Brain pericyte (primary cell): ENCODE data around the gene C13orf42.

Source experiments
- DNase-seq: peaks from one replicate; pipeline ENCODE4 v3.0.0-alpha.2; 2012; ENCODE audit warnings: low read depth, low spot score

C13orf42 gene

DNA sequence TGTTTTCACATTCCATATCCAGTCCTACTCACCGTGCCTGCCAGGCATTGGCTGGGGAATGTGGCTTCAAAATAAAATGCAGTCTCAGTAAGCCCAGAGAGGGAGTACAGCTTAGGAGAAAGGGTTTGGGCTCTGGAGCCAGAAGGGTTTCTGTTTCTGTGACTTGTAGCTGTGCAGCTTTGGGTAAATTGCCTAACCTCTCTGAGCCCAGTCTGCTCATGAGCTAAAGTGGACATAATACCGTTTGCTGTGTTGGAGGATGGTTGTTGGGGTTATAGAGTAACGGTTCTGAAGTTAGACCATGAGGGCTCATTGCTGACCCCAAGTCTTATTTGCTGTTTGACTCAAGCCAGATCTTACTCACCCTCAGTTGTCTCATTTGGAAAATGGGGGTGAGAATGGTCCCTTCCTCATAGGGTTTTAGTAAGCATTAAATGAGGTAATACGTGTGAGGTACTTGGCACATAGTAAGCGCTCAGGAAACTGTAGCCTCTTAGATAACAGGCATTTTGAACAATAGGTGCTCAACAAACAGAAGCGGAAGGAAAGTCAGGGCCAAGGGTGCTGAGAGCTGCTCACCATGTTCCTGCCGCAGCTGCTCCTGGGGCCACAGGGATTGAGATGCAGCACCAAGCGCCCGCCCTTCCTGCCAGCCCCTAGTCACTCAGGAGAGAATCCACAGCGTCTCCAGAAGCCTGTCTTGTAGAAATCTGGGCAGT is 45.5 kb downstream of the C13orf42 start:
- no peak for DNase-seq

DNA sequence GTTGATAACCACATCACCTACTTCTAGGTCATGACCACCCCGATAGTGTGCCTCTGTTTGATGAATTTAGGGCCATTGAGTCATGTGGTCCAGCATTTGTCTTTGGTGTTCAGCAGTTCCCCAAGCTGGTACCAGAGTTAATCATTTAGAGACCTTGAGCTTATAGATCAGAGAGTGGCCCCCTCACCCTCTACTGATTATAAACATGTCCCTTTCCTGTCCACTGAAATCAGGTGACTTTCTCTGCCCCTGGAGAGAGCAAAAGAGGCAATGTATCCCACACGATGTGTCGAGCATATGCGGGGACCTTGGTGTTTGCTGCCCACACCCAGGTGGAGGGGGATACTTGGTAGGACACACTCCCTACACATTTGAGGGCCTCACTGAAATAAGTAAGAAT is 46.3 kb downstream of the C13orf42 start:
- no peak for DNase-seq

GRCh38 chr13:51063909-51064308 is 47.2 kb downstream of the C13orf42 start:
- DNase-seq: no peak

DNA sequence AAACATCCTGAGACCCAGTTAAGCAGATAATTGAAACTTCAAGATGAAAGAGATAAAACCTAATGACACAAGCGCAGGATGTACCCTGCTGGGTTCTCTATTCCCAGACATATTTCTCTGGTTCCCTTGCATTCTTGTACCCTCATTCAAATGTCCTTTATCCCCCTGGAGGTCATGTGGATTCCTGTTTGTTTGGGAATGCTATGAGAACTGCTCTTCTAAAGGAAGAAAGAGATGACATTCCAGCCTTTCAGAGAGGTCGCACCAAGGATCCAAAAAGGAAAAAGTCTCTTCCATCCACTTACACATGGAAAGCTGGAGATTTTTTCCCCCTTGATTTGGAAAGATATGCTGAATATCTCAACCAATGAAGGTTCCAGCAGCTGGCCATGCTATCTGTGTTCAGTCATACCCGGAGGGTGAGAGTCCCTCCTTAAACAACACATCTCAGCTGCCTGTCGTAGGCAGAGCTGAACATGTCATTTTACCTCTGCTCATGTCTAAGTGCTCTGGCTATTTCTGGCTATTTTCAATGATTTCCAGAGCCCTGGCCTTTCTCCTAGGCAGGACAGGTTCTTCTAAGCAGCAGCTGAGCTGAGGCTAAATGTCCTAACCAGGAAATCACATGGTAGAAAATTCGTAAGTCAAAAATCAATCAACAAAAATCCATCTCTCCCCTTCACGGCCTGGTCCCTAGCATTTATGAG is 52.5 kb downstream of the C13orf42 start:
- no peak for DNase-seq

DNA sequence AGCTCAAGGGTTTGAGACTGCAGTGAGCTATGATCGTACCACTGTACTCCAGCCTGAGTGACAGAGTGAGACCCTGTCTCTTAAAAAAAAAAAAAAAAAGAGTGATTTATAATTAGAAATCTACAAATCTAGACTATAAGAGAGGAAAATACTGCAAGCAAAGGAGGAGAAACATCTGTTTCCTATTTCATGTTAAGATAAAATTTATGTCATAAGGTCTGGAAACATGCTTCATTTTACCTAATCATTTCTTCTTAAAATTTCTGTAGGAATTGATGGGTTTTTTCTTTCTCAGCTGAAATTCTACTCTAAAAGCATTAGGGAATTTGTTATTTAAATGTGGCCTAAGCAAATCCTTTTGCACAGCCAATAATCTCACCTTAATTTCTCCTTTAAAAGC is 53.2 kb downstream of the C13orf42 start:
- DNase-seq: no peak

DNA sequence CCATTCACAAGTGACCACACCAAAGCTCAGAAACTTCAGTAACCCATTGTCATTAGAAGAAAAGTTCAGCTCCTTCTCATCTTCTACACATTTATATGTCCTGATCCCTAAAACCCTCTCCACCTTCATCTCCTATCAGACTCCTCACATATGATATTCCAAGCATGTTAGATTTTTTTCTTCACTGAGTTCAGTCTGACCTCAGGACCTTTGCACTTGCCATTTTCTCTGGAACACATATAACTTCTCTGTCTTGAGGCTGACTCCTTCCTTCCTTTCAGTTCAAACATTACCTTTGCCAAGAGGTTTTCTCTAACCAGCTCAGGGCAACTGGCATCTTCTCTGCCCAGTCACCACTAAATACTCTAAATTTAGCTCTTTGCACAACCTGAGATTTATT is 54.1 kb downstream of the C13orf42 start:
- DNase-seq: no peak

GRCh38 chr13:51052581-51052980 is 58.5 kb downstream of the C13orf42 start:
- no peak for DNase-seq

DNA sequence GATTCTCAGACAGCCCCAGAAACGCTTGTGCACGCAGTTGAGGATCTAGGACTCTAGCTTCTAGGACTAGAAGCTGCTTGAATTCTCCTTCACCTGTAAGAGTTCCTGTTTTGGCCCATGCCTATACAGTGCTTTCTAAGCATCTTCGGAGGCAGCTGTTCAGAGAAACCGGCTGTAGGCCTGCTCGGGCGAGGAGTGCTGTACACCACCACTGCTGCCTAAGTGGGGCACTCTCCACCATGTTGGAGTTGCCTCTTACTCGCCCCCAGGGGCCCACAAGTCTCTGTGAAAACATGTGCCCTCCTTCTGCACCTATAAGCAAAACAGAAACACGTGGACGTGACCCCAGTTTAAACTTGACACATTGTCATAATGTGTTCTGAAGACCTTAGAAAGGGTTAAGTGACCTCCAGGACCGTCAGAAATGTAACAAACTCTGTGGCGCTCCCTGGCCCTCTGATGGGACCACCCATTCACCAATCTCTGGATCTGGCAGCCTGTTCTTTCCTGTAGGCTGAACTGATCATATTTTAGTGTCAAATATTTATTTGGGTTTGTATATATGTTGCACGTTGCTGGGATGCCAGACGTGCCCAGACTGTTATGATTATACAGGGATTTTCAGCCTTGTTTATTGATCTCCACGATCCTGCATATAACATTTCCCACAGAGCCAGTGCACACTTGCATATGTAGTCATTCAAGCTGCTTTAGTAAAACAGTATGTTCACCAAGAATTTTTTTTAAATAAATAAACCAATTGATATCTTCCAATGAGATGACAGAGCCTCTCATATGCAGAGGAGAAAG is 60.8 kb downstream of the C13orf42 start:
- DNase-seq: no peak

DNA sequence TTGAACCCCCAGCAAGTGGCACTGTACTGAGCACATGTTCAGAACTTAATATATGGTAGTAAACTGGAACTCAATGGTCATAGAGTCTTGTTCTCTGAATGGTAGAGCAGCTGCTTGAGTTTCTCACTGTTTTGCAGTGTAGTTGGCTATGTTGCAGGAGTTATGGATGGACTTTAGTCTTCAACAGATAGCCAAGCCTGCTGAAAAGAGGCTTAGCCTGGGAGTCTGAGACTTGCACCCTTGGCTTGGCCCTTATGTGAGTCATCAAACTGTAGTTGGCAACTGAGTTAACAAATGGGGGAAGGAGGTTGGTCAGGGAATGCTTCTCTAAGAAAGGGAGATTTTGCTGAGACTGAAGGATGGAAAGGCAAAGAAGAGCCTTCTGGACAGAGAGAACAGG is 62.5 kb downstream of the C13orf42 start:
- DNase-seq: no peak

GRCh38 chr13:51048166-51048461 is 63.0 kb downstream of the C13orf42 start:
- DNase-seq: no peak

DNA sequence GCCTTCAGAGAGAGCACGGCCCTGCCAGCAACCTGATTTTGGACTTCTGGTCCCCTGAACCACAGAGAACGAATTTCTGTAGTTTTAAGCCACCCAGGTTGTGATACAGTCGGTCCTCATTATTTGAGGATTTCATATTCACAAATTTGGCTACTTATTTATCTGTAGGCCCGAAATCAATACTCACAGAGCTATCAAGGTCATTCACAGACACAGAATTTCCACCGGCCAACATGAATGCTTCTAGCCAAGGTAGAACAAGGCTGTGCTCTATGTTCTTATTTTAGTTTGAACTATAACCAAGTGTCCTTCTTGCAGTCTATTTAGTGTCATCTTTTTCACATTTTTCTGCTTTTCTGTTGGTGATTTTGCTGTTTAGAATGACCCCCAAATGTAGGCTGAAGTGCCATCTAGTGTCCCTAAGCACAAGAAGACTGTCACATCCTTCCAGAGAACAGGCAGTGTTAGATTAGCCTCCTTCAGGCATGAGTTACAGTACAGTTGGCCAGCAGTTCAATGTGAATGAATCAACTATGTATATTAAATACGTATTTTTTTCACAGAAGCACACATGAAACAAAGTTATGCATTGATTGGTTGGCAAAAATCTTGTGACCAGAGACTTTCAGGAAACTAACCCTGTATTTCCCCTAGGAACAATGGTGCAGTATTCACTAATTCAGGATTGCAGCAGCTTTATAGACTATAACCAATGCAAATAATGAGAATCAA is 63.5 kb downstream of the C13orf42 start:
- DNase-seq: no peak

DNA sequence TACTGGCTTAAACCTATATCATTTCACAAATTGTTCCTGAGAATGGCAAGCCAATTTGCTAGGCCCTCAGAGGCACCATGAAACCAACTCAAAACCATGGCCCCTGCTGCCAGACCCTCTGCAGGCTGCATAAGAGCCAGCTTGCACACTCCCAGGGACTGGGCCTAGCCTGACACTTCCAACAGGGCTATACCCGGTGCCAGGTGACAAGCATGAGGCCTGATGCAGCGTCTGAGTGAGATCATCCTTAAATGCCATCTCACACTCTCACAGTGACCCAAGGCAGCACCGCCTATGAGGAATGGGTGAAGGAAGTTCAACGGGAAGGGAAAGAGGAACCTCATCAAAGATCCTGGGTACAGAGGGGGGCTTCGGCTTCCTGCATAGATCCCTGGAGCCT is 65.6 kb downstream of the C13orf42 start:
- DNase-seq: no peak

DNA sequence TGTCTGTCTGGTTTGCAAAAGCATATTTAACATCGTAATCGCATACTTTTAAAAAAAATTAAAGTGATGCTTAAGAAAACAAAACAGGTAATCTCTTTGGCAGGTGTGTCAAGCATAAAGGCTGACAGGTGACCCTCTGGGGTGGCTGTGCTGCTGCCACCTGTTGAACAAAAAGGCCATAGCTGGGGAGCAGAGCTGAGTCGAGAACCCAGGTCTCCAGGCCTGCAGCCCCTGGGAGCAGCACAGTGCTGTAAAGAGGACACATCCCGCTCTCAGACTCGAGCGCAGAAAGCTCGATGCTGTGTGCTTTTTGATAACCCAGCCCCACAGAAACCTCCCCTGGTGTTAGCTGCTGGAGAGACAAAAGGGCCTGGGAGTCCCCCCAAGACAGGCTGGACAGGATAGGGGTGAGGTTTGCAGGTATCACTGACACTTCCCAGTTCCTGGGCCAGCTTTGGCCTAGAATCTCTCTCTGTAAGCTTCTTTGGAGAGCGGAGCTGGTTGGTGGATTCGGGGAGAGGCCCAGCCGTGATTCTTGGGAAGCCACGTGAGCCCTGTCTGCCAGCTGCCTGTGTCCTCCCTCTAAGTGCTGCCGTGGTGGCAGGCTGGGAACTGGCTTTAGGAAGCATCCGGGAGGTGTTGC is 66.9 kb downstream of the C13orf42 start:
- no peak for DNase-seq

DNA sequence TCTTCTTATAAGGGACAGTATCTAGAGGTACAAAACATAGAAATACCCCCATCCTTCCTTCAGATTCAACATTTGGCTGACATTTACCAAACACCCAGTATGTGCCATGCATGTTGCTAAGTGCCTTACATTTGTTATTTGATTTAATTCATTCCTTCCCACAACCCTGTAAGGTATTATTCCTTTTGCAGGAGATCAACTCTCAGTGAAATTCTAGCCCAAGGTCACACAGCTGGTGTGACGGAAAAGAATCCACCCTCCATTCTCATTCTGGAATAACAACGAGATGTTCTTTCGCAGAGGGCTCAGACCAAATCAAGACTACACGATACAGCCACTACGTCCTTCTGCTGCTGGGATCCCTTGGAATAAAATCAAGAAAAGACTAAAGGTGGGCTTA is 67.8 kb downstream of the C13orf42 start:
- no peak for DNase-seq

GRCh38 chr13:51041710-51042109 is 69.4 kb downstream of the C13orf42 start:
- no peak for DNase-seq

DNA sequence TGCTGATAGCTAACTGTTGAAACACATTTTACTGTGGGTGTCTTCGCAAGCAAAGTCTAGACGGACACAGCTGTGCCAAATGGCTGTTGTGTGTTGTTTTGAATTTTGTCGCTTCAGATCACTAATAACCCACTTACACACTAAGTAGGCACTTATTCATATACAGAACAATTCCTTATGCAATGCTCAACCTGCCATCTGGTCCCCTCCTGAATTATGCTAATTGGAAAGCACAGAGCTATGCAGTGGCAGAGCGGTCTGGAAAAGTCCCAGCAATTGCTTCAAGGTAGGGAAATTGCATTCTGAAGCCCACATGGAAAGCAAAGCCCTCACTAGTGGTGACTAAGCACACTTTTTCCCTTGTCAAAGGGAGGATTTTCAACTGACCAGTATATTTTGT is 69.9 kb downstream of the C13orf42 start:
- no peak for DNase-seq

DNA sequence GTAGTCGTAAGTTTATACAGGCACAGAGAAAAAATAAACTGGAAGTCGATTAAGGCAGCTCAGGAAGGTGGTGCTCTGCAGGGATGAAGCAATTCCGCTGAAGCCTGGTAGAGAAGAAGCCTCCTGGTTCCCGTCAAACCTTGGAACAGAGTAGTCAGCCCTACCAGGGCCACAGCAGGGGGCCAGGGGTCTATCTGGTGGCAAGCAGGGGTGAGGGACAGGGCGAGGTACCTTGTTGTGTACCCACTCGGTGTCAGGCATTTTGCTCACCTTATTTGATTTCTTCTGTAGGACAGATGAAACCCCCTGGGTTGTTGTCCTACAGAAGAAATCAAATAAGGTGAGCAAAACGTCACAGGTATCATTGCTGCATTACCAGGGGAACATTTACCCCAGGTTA is 70.6 kb downstream of the C13orf42 start:
- DNase-seq: no peak

GRCh38 chr13:51036418-51036817 is 74.7 kb downstream of the C13orf42 start:
- DNase-seq: no peak

DNA sequence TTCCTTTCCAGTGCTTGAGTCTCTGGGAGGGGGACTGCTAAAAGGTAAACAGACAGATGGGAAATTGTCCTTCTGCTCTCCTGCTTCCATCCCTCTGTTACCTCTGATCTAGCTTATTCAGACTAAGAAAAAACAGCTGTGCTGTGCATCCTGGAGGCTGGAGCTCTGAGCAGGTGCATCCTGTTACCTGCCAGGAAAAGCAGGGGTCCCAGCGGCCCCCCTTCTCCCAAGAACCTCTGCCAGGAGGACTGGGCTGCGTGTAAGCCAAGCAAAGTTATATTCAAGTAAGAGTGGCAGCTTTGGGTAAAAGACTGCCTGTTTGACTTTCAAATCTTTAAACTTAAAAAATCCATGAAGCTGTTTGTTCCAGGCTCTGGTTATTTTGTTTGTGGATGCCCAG is 75.1 kb downstream of the C13orf42 start:
- DNase-seq: no peak

GRCh38 chr13:51035469-51035868 is 75.6 kb downstream of the C13orf42 start:
- DNase-seq: no peak

DNA sequence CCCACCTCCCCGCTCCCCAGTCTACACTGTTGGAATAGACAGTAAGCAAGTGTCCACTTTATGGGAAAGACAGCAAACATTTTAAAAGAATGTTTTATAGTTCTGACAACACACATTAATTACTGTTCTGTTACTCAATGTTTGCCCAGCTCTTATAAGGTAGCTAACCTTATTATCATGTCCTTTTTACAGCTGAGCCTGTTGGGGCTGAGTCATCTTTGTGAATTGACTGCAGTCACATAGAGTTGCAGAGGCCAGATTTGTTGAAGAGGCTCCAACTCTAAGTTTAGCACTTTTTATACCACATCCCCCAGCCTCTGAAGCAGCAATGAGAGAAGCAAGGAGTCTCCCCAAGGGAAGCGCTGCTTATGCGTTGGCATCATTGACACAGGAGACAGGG is 76.2 kb downstream of the C13orf42 start:
- DNase-seq: no peak
